PC-9 (cell line): Measurements from ENCODE around the gene SLIT1. TPM values are rescaled to one million over a fixed set of nuclear protein-coding genes. Genes with fewer than 3 reads are reported as not detected.

ENCODE experiments used
- BruUV-seq: library from RNA; stranded (reverse); fragments of 400-500 nt; replicated peaks from 2 replicates; lab custom pipeline; 2021; lab: Mats Ljungman, UMichigan
- CTCF ChIA-PET: fragments of 300-600 bp; sonication (Branson Sonifier 250); formaldehyde crosslinking; loops from one replicate; lab custom pipeline; 2022; ENCODE audit warnings: antibody characterized with exemption; lab: Charles Lee
- POLR2A ChIA-PET: fragments of 300-600 bp; sonication (Branson Sonifier 250); formaldehyde crosslinking; loops from one replicate; lab custom pipeline; 2022; ENCODE audit warnings: antibody characterized with exemption; ENCODE audit not compliant: unreplicated experiment; lab: Charles Lee
- DNase-seq, 2 experiments: peaks; one replicate each; pipeline versions ENCODE4 v3.0.0 to v3.0.0-alpha.2; 2015 to 2022; ENCODE audit warnings: mixed read lengths in 1 of 2
- H2AFZ ChIP-seq: fragments of 200-600 bp; sonication (generic); 2 replicates; pipeline ENCODE4 v1.8.1; 2017; ENCODE audit warnings: antibody characterized with exemption
- H3F3A ChIP-seq: fragments of 200-600 bp; sonication (generic); 2 replicates; pipeline ENCODE4 v1.8.1; 2017; ENCODE audit warnings: antibody characterized with exemption, mild to moderate bottlenecking, low read depth; ENCODE audit not compliant: insufficient read depth
- H3K27ac ChIP-seq: fragments of 200-600 bp; sonication (generic); 2 replicates; pipeline ENCODE4 v1.6.1; 2016; ENCODE audit warnings: mixed run types
- H3K27me3 ChIP-seq: fragments of 200-600 bp; sonication (generic); 2 replicates; pipeline ENCODE4 v1.6.1; 2016; ENCODE audit warnings: low read depth, mixed run types; ENCODE audit not compliant: insufficient read depth
- H3K36me3 ChIP-seq: fragments of 200-600 bp; sonication (generic); 2 replicates; pipeline ENCODE4 v1.6.1; 2016; ENCODE audit warnings: low read depth, mixed run types
- H3K4me1 ChIP-seq: fragments of 200-600 bp; sonication (generic); replicated peaks from 2 replicates; pipeline ENCODE4 v1.6.1; 2016; ENCODE audit warnings: mixed run types; ENCODE audit not compliant: insufficient read depth
- H3K4me2 ChIP-seq: fragments of 200-600 bp; sonication (generic); 2 replicates; pipeline ENCODE4 v1.6.1; 2017; ENCODE audit warnings: mixed run types
- H3K4me3 ChIP-seq: fragments of 200-600 bp; sonication (generic); 2 replicates; pipeline ENCODE4 v1.6.1; 2016; ENCODE audit warnings: mixed run types
- H3K79me2 ChIP-seq: fragments of 200-600 bp; sonication (generic); 2 replicates; pipeline ENCODE4 v1.6.1; 2017; ENCODE audit warnings: low read depth, mixed run types
- H3K9me2 ChIP-seq: fragments of 200-600 bp; sonication (generic); 2 replicates; pipeline ENCODE4 v1.8.1; 2017; ENCODE audit warnings: mild to moderate bottlenecking; ENCODE audit not compliant: insufficient read depth
- H3K9me3 ChIP-seq: fragments of 200-600 bp; sonication (generic); 2 replicates; pipeline ENCODE4 v1.8.1; 2016; ENCODE audit warnings: low read depth; ENCODE audit not compliant: insufficient read depth
- H4K20me1 ChIP-seq: fragments of 200-600 bp; sonication (generic); 2 replicates; pipeline ENCODE4 v1.8.1; 2017; ENCODE audit not compliant: insufficient read depth
- EZH2 ChIP-seq: fragments of 200-600 bp; sonication (generic); IDR thresholded peaks from 2 replicates; pipeline ENCODE4 v1.8.0; 2017; ENCODE audit warnings: antibody characterized with exemption, low read depth
- intact Hi-C: fragments of 100-400 bp; cut with micrococcal nuclease; formaldehyde crosslinking; loops from one replicate; pipeline ENCODE4 v1.10.0; 2022; ENCODE audit not compliant: unreplicated experiment
- total RNA-seq: library from RNA; stranded (reverse); gene quantifications from 2 replicates; pipeline ENCODE4 v1.2.3, GENCODE V29; 2021
- TF ChIP-seq, protein P1 (sequence below): fragments of 200-600 bp; sonication (generic); conservative IDR thresholded peaks from 2 replicates; pipeline ENCODE4 v1.6.1; 2017; ENCODE audit warnings: mixed run types, antibody characterized with exemption, mild to moderate bottlenecking, moderate library complexity

SLIT1 gene
- total RNA-seq, 1 experiment from 2014 or later = not detected

DNA sequence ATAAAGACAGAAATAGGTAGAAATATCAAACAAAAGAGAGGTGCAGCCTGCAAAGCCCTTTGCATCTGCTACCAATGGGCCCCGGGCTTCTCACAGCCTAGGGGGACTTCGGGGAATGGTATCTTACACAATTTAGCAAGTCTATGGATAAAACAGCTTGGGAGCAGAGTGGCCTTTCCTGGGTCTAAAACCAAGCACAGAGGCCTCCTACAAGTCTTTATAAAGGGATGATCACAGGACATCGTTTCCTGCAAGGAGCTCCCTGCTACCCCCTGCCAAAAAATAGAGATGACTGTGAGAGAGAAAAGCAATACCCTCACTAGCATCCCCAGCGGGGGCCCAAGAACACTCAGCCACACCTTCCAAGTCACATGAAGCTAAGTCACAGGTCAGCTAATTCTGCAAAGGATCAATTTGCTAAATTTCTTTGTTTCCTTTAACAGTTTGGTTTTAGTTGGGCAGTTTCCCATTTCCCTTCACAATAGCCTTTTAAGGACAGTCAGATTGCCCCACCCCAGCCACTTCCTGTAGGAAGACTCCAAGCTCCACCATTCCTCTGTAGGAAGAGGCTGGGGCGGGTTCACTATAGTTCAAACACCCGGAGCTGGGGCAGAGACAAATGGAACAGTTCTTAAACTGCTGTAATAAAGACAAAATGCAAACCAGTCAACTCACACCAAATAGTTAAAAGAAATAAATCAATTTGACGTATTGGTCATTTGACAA is 105.5 kb downstream of the SLIT1 start:
- H3K27me3 ChIP-seq = peaks cover 14% of the 10 kb centered on the region; the same call in 1 of the 2 replicates
- no peak overlapping the region for H3K27ac ChIP-seq
- H3K9me3 ChIP-seq = no peaks in the 10 kb centered on the region
- no peaks in the 10 kb centered on the region for H3K36me3 ChIP-seq
- no TSS peak for BruUV-seq
- no peaks in the 10 kb centered on the region for H3K9me2 ChIP-seq
- H2AFZ ChIP-seq = no peak overlapping the region
- CTCF ChIA-PET = no interaction called here
- TF ChIP-seq EZH2 = no peak
- TF ChIP-seq, protein P1, sequence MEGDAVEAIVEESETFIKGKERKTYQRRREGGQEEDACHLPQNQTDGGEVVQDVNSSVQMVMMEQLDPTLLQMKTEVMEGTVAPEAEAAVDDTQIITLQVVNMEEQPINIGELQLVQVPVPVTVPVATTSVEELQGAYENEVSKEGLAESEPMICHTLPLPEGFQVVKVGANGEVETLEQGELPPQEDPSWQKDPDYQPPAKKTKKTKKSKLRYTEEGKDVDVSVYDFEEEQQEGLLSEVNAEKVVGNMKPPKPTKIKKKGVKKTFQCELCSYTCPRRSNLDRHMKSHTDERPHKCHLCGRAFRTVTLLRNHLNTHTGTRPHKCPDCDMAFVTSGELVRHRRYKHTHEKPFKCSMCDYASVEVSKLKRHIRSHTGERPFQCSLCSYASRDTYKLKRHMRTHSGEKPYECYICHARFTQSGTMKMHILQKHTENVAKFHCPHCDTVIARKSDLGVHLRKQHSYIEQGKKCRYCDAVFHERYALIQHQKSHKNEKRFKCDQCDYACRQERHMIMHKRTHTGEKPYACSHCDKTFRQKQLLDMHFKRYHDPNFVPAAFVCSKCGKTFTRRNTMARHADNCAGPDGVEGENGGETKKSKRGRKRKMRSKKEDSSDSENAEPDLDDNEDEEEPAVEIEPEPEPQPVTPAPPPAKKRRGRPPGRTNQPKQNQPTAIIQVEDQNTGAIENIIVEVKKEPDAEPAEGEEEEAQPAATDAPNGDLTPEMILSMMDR = no peak
- no peaks in the 10 kb centered on the region for H4K20me1 ChIP-seq
- no peak overlapping the region for H3K4me3 ChIP-seq
- intact Hi-C loops = no loop called here
- no peaks in the 10 kb centered on the region for H3K79me2 ChIP-seq
- no peak for DNase-seq
- POLR2A ChIA-PET = no interaction called here
- no peaks in the 10 kb centered on the region for H3K4me1 ChIP-seq
- H3K4me2 ChIP-seq = no peak overlapping the region
- no peaks in the 10 kb centered on the region for H3F3A ChIP-seq

DNA sequence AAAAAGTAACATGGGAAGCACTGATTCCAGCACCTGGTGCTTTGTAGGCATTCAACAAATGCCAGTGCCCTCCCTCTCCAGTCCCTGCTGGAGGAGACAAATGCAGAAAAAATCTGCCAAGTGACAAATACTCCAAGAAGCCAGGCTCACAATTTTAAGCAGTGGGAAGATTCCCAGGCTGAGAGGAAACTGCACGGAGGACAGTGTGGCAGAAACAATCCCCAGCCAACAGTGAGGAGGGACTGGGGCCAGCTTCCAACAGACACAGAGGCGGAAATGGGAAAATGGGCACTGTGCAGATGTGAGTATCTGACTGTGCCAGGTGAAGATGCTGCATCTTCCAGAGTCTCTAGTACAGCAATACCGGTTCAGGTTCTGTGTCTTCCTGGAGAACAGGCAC is 106.3 kb downstream of the SLIT1 start:
- Histone ChIP-seq H2AFZ (no peak overlapping the region), H3K9me2 (no peaks in the 10 kb centered on the region), H3F3A (no peaks in the 10 kb centered on the region), H4K20me1 (no peaks in the 10 kb centered on the region), H3K79me2 (no peaks in the 10 kb centered on the region), H3K27me3 (peaks cover 14% of the 10 kb centered on the region; the same call in 1 of the 2 replicates), H3K9me3 (no peaks in the 10 kb centered on the region), H3K4me3 (no peak overlapping the region), H3K4me1 (no peaks in the 10 kb centered on the region), H3K4me2 (no peak overlapping the region), H3K36me3 (no peaks in the 10 kb centered on the region), H3K27ac (no peak overlapping the region)
- TF ChIP-seq, protein P1 = no peak
- TF ChIP-seq EZH2 = no peak
- CTCF ChIA-PET = no interaction called here
- POLR2A ChIA-PET = no interaction called here
- DNase-seq = no peak
- intact Hi-C loops = no loop called here
- no TSS peak for BruUV-seq

DNA sequence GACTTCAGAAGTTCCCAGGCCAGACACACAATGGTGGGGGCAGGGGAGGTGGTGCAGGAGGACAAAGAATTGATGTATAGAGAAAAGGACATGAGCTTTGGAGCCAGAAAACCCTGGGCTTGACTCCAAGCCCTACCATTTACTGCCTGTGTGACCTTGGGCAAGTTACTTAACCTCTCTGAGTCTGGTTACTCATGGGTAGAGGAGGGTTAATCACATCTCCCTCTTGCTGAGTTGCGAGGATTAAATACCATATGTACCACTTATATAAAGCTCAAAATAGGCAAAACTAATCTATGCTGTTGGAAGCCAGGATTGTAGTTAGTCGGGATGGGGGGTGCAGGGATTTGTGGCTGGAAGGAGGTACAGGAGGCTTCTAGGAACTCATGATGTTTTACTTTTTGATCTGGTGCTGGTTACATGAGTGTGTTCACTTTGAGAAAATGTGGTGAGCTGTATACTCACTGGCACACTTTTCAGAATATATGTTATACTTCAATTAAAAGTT is 106.8 kb downstream of the SLIT1 start:
- H2AFZ ChIP-seq = no peak overlapping the region
- no peak overlapping the region for H3K4me2 ChIP-seq
- H3K4me1 ChIP-seq = no peaks in the 10 kb centered on the region
- no peaks in the 10 kb centered on the region for H3K36me3 ChIP-seq
- CTCF ChIA-PET = no interaction called here
- TF ChIP-seq, protein P1 = no peak
- TF ChIP-seq EZH2 = no peak
- no peak overlapping the region for H3K27ac ChIP-seq
- DNase-seq = no peak
- no TSS peak for BruUV-seq
- H3K9me2 ChIP-seq = no peaks in the 10 kb centered on the region
- H4K20me1 ChIP-seq = no peaks in the 10 kb centered on the region
- no peaks in the 10 kb centered on the region for H3K79me2 ChIP-seq
- POLR2A ChIA-PET = no interaction called here
- no peaks in the 10 kb centered on the region for H3F3A ChIP-seq
- H3K27me3 ChIP-seq = peaks cover 14% of the 10 kb centered on the region; the same call in 1 of the 2 replicates
- no peak overlapping the region for H3K4me3 ChIP-seq
- intact Hi-C loops = no loop called here
- H3K9me3 ChIP-seq = no peaks in the 10 kb centered on the region
